Smooth muscle cell (in vitro differentiated cells): ENCODE measurements around the gene STMN1. TPM values are rescaled to one million over a fixed set of nuclear protein-coding genes. Genes with fewer than 3 reads are reported as not detected.
A peak's percentile ranks its signal among the peaks of the same experiment; 100 is the strongest.

ENCODE experiments used
- DNase-seq: peaks from one replicate; lab custom pipeline; 2025; ENCODE audit not compliant: unreplicated experiment; lab: John Stamatoyannopoulos, UW
- H2AFZ ChIP-seq: fragments of 200-600 bp; sonication (generic); 2 replicates; pipeline ENCODE4 v1.6.0; 2016; ENCODE audit warnings: antibody characterized with exemption, low read depth, mild to moderate bottlenecking
- H3F3A ChIP-seq: fragments of 200-600 bp; sonication (generic); 2 replicates; pipeline ENCODE4 v1.6.0; 2017; ENCODE audit warnings: antibody characterized with exemption, low read depth
- H3K27ac ChIP-seq: fragments of 200-600 bp; sonication (generic); 2 replicates; pipeline ENCODE4 v1.5.1; 2016; ENCODE audit warnings: low read depth, mild to moderate bottlenecking
- H3K27me3 ChIP-seq: fragments of 200-600 bp; sonication (generic); 2 replicates; pipeline ENCODE4 v1.6.1; 2016; ENCODE audit warnings: low read depth, mild to moderate bottlenecking
- H3K36me3 ChIP-seq: fragments of 200-600 bp; sonication (generic); 2 replicates; pipeline ENCODE4 v1.5.1; 2016; ENCODE audit warnings: low read depth
- H3K4me1 ChIP-seq: fragments of 200-600 bp; sonication (generic); 2 replicates; pipeline ENCODE4 v1.5.1; 2016; ENCODE audit warnings: low read depth
- H3K4me2 ChIP-seq: fragments of 200-600 bp; sonication (generic); 2 replicates; pipeline ENCODE4 v1.6.0; 2016; ENCODE audit warnings: mild to moderate bottlenecking
- H3K4me3 ChIP-seq: fragments of 200-600 bp; sonication (generic); 2 replicates; pipeline ENCODE4 v1.5.1; 2016; ENCODE audit warnings: mild to moderate bottlenecking
- H3K79me2 ChIP-seq: fragments of 200-600 bp; sonication (generic); 2 replicates; pipeline ENCODE4 v1.6.0; 2016; ENCODE audit warnings: low read depth, mild to moderate bottlenecking
- H3K9ac ChIP-seq: fragments of 200-600 bp; sonication (generic); 2 replicates; pipeline ENCODE4 v1.6.0; 2016; ENCODE audit warnings: low read depth
- H3K9me3 ChIP-seq: fragments of 200-600 bp; sonication (generic); replicated peaks from 2 replicates; pipeline ENCODE4 v1.5.1; 2016; ENCODE audit warnings: low read depth
- H4K20me1 ChIP-seq: fragments of 200-600 bp; sonication (generic); 2 replicates; pipeline ENCODE4 v1.6.0; 2016; ENCODE audit warnings: low read depth
- WGBS: methylation state at CpG from one replicate; pipeline ENCODE4 v1.1.7; 2016; ENCODE audit warnings: low lambda C conversion rate; 5-methylcytosine and 5-hydroxymethylcytosine counted together
- polyA plus RNA-seq: library from polyadenylated mRNA; unstranded; fragments of >200 nt; fragmentation: Nextera tagmentation; extraction: Ambion mirVana; gene quantifications from 2 replicates; pipeline ENCODE4 v1.2.1, GENCODE V29; 2016
- total RNA-seq: library from RNA; depleted of rRNA; stranded (reverse); fragments of >200 nt; gene quantifications from 2 replicates; pipeline ENCODE4 v1.2.3, GENCODE V29; 2014
- TF ChIP-seq, protein P1 (sequence below): fragments of 200-600 bp; sonication (generic); IDR thresholded peaks from 2 replicates; pipeline ENCODE4 v1.5.1; 2017; ENCODE audit warnings: borderline replicate concordance, mild to moderate bottlenecking, antibody characterized with exemption; ENCODE audit not compliant: insufficient read depth, poor library complexity, severe bottlenecking

The STMN1 gene
- total and polyA plus RNA-seq, 2 experiments from 2014 or later: 115 to 331 TPM

DNA sequence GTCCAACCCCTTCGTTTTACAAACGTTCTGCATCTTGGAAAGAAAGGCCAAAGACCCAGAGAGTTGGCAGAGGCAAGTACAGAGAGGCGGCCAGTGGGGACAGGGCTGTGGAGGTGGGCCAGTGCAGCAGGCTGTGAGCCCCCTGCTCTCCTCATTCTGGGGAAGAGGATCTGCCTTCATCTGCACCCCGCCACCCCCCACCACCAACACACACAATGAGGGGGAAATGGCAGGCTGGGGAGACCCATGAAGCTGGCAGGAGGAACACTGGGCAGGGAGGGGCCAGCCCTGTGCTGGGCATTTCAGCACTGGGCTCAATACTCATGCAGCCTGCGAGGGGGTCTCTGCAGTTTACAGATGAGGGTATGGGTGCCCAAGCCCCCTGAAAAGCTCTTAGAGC is 14.6 kb downstream of the STMN1 start:
- peak overlapping the region; percentile 74 for H3K4me2 ChIP-seq
- H3K27ac ChIP-seq: peak overlapping the region; percentile 88
- H2AFZ ChIP-seq: no peak overlapping the region
- no peaks in the 10 kb centered on the region for H3K79me2 ChIP-seq
- no peaks in the 10 kb centered on the region for H4K20me1 ChIP-seq
- TF ChIP-seq, protein P1, sequence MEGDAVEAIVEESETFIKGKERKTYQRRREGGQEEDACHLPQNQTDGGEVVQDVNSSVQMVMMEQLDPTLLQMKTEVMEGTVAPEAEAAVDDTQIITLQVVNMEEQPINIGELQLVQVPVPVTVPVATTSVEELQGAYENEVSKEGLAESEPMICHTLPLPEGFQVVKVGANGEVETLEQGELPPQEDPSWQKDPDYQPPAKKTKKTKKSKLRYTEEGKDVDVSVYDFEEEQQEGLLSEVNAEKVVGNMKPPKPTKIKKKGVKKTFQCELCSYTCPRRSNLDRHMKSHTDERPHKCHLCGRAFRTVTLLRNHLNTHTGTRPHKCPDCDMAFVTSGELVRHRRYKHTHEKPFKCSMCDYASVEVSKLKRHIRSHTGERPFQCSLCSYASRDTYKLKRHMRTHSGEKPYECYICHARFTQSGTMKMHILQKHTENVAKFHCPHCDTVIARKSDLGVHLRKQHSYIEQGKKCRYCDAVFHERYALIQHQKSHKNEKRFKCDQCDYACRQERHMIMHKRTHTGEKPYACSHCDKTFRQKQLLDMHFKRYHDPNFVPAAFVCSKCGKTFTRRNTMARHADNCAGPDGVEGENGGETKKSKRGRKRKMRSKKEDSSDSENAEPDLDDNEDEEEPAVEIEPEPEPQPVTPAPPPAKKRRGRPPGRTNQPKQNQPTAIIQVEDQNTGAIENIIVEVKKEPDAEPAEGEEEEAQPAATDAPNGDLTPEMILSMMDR: no peak
- H3K4me3 ChIP-seq: no peak overlapping the region
- H3K9ac ChIP-seq: peak overlapping the region; percentile 13
- H3K9me3 ChIP-seq: no peaks in the 10 kb centered on the region
- no peak for DNase-seq
- peaks cover 20% of the 10 kb centered on the region for H3F3A ChIP-seq
- no peaks in the 10 kb centered on the region for H3K27me3 ChIP-seq
- H3K4me1 ChIP-seq: peaks cover 30% of the 10 kb centered on the region
- no peaks in the 10 kb centered on the region for H3K36me3 ChIP-seq
- WGBS: 92% methylated on average over 5 of the region's 5 CpGs

GRCh38 chr1:25890239-25891034 is 15.8 kb downstream of the STMN1 start:
- Histone ChIP-seq H3K9ac (peak overlapping the region; percentile 63), H4K20me1 (no peaks in the 10 kb centered on the region), H3K4me3 (no peak overlapping the region), H3K27ac (peak overlapping the region; percentile 88), H3K9me3 (no peaks in the 10 kb centered on the region), H3K36me3 (no peaks in the 10 kb centered on the region), H3K79me2 (no peaks in the 10 kb centered on the region), H3F3A (peaks cover 10% of the 10 kb centered on the region), H3K27me3 (no peaks in the 10 kb centered on the region), H3K4me1 (peaks cover 27% of the 10 kb centered on the region), H3K4me2 (peak overlapping the region; percentile 33), H2AFZ (no peak overlapping the region)
- DNase-seq: no peak
- TF ChIP-seq, protein P1: no peak
- 58% methylated on average over 10 of the region's 10 CpGs for WGBS

- Histone ChIP-seq H3K27me3 (no peaks in the 10 kb centered on the region), H4K20me1 (no peaks in the 10 kb centered on the region), H3F3A (peaks cover 10% of the 10 kb centered on the region), H3K36me3 (no peaks in the 10 kb centered on the region), H3K9ac (peak overlapping the region; percentile 63), H3K4me3 (no peak overlapping the region), H3K9me3 (no peaks in the 10 kb centered on the region), H3K79me2 (no peaks in the 10 kb centered on the region), H2AFZ (no peak overlapping the region), H3K27ac (peak overlapping the region; percentile 88), H3K4me2 (peak overlapping the region; percentile 33), H3K4me1 (peaks cover 27% of the 10 kb centered on the region)
- DNase-seq: no peak
- 77% methylated on average over 3 of the region's 3 CpGs for WGBS
- TF ChIP-seq, protein P1: no peak
Measured at GRCh38 chr1:25889470-25889869, 16.7 kb downstream of the STMN1 start.
